Mesendoderm (in vitro differentiated cells): Measurements from ENCODE around the gene RGS9BP. TPM values are rescaled to one million over a fixed set of nuclear protein-coding genes. Genes with fewer than 3 reads are reported as not detected.

Source experiments
- DNase-seq: peaks from one replicate; pipeline ENCODE4 v3.0.0; 2013
- H2AK5ac ChIP-seq: 2 replicates; pipeline ENCODE4 v1.6.1; 2013; ENCODE audit warnings: low read length, inconsistent platforms
- H2BK120ac ChIP-seq: 2 replicates; pipeline ENCODE4 v1.6.1; 2013; ENCODE audit warnings: low read depth, mild to moderate bottlenecking, low read length, moderate library complexity, mixed read lengths
- H2BK15ac ChIP-seq: replicated peaks from 2 replicates; pipeline ENCODE4 v1.6.1; 2013; ENCODE audit warnings: low read depth, mild to moderate bottlenecking, moderate library complexity
- H2BK5ac ChIP-seq: 2 replicates; pipeline ENCODE4 v1.6.1; 2013; ENCODE audit warnings: low read length, inconsistent platforms
- H3K18ac ChIP-seq: 2 replicates; pipeline ENCODE4 v1.6.1; 2013; ENCODE audit warnings: mild to moderate bottlenecking, low read length, mixed read lengths
- H3K23ac ChIP-seq: one replicate; pipeline ENCODE4 v1.6.1; 2013; ENCODE audit warnings: low read length
- H3K27ac ChIP-seq: 2 replicates; pipeline ENCODE4 v1.5.1; 2013; ENCODE audit warnings: low read depth, mild to moderate bottlenecking, inconsistent platforms, low read length, moderate library complexity
- H3K27me3 ChIP-seq: 2 replicates; pipeline ENCODE4 v1.6.1; 2013; ENCODE audit warnings: low read length, control low read depth, mild to moderate bottlenecking, inconsistent platforms; ENCODE audit not compliant: insufficient read depth, poor library complexity
- H3K36me3 ChIP-seq: 2 replicates; pipeline ENCODE4 v1.6.1; 2013; ENCODE audit warnings: low read length, inconsistent platforms; ENCODE audit not compliant: control insufficient read depth, insufficient read depth
- H3K4ac ChIP-seq: one replicate; pipeline ENCODE4 v1.6.1; 2013; ENCODE audit warnings: low read depth, mild to moderate bottlenecking, low read length, moderate library complexity
- H3K4me1 ChIP-seq: 2 replicates; pipeline ENCODE4 v1.6.1; 2013; ENCODE audit warnings: low read depth, low read length, inconsistent platforms; ENCODE audit not compliant: control insufficient read depth
- H3K4me2 ChIP-seq: 2 replicates; pipeline ENCODE4 v1.6.1; 2013; ENCODE audit warnings: low read length
- H3K4me3 ChIP-seq: 2 replicates; pipeline ENCODE4 v1.5.1; 2013; ENCODE audit warnings: mild to moderate bottlenecking, low read length
- H3K56ac ChIP-seq: one replicate; pipeline ENCODE4 v1.6.1; 2013; ENCODE audit warnings: low read length
- H3K79me1 ChIP-seq: 2 replicates; pipeline ENCODE4 v1.6.1; 2013; ENCODE audit warnings: low read length, inconsistent platforms
- H3K79me2 ChIP-seq: 2 replicates; pipeline ENCODE4 v1.6.1; 2013; ENCODE audit warnings: mild to moderate bottlenecking, low read length; ENCODE audit not compliant: control insufficient read depth, insufficient read depth
- H3K9ac ChIP-seq: 2 replicates; pipeline ENCODE4 v1.6.1; 2013; ENCODE audit warnings: low read length, inconsistent platforms
- H4K5ac ChIP-seq: one replicate; pipeline ENCODE4 v1.6.1; 2013; ENCODE audit warnings: low read length
- H4K8ac ChIP-seq: one replicate; pipeline ENCODE4 v1.6.1; 2013; ENCODE audit warnings: low read depth, mild to moderate bottlenecking, control low read depth, low read length, moderate library complexity
- WGBS: extraction: QIAGEN DNeasy Blood & Tissue Kit; methylation state at CpG from one replicate; pipeline ENCODE4 v1.1.7; 2013; ENCODE audit warnings: low lambda C conversion rate, missing lambda C conversion rate; ENCODE audit not compliant: insufficient coverage; ENCODE audit errors: extremely low coverage; 5-methylcytosine and 5-hydroxymethylcytosine counted together
- small RNA-seq: library from polyadenylated mRNA; stranded (forward); fragments of <200 nt; extraction: miRNeasy Mini kit (QIAGEN cat#:217004); gene quantifications from one replicate; pipeline ENCODE3, GENCODE V24; 2013; ENCODE audit not compliant: insufficient read depth

RGS9BP gene

DNA sequence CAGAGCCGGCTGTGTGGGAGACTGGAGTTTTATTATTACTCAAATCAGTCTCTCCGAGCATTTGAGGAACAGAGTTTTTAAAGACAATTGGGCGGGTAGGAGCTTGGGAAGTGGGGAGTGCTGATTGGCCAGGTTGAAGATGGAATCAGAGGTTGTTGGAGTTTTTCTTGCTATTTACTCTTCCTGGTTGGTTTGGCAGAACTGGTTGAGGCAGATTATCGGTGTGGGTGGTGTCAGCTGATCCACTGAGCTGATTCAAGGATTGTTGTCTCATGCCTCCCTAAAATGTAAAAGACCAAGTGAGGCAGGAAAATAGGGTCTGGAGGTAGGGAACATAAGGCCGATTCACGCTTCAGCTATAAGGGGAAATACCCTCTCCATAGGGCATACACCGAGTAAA, 42.6 kb downstream of the RGS9BP start:
- Histone ChIP-seq H3K4ac (no peak overlapping the region), H3K27ac (no peak overlapping the region), H3K27me3 (no peaks in the 10 kb centered on the region), H4K5ac (no peak overlapping the region), H3K18ac (no peak overlapping the region), H3K56ac (no peak overlapping the region), H3K23ac (no peak overlapping the region), H3K36me3 (no peaks in the 10 kb centered on the region), H4K8ac (peak overlapping the region; percentile 56), H3K9ac (no peak overlapping the region), H2BK15ac (no peak overlapping the region), H2BK120ac (no peak overlapping the region), H2AK5ac (no peak overlapping the region), H3K4me3 (no peak overlapping the region), H3K79me1 (no peaks in the 10 kb centered on the region), H2BK5ac (no peak overlapping the region), H3K4me2 (no peak overlapping the region), H3K79me2 (no peaks in the 10 kb centered on the region), H3K4me1 (no peaks in the 10 kb centered on the region)
- DNase-seq, result no peak
- WGBS, result no CpG with 5 or more reads among the region's 7 CpGs

DNA sequence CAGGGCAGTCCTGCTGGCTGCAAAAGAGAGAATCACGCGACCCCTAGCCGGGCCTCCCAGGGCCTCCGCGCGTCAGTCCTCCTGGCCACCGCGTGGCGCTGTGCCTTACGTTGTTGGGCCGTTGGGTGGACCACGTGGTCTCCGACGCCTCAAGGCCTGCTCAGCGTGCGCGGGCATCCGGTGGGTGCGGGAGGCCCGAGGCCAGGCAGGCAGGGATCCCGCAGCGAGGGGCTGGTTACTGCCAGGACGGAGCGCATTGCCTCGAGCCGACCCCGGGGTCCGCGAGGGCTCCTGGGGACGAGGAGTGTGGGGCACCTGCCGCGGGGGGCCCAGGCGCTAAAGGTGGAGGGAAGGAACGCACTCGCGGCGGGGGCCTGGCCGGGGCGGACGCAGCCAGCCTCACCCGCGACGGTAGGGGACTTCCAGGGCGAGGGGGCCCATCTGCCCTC, 44.0 kb downstream of the RGS9BP start, which contains the start of gene TDRD12:
Gene TDRD12, plus strand, starts transcription at position 157 of the 449 bp plus-strand sequence. CDS start 306 bp downstream, outside the sequence.
- no peak within 1 kb of the TSS for H2BK15ac ChIP-seq
- H3K79me2 ChIP-seq, result no peaks in the 10 kb centered on the region
- H3K56ac ChIP-seq, result no peak within 1 kb of the TSS
- no peak within 1 kb of the TSS for H4K5ac ChIP-seq
- WGBS, result no CpG with 5 or more reads among the region's 44 CpGs
- H3K23ac ChIP-seq, result no peak within 1 kb of the TSS
- H2BK120ac ChIP-seq, result no peak within 1 kb of the TSS
- H2AK5ac ChIP-seq, result no peak within 1 kb of the TSS
- H3K27ac ChIP-seq, result no peak within 1 kb of the TSS
- no peaks in the 10 kb centered on the region for H3K79me1 ChIP-seq
- no peak within 1 kb of the TSS for H3K4ac ChIP-seq
- H3K9ac ChIP-seq, result no peak within 1 kb of the TSS
- no peak within 1 kb of the TSS for H3K4me2 ChIP-seq
- no peak within 1 kb of the TSS for H3K18ac ChIP-seq
- no peaks in the 10 kb centered on the region for H3K4me1 ChIP-seq
- no peak within 1 kb of the TSS for H2BK5ac ChIP-seq
- H3K27me3 ChIP-seq, result no peaks in the 10 kb centered on the region
- H3K36me3 ChIP-seq, result no peaks in the 10 kb centered on the region
- H3K4me3 ChIP-seq, result no peak within 1 kb of the TSS
- peak; percentile 18 for DNase-seq
- H4K8ac ChIP-seq, result peak within 1 kb of the TSS; percentile 56

DNA sequence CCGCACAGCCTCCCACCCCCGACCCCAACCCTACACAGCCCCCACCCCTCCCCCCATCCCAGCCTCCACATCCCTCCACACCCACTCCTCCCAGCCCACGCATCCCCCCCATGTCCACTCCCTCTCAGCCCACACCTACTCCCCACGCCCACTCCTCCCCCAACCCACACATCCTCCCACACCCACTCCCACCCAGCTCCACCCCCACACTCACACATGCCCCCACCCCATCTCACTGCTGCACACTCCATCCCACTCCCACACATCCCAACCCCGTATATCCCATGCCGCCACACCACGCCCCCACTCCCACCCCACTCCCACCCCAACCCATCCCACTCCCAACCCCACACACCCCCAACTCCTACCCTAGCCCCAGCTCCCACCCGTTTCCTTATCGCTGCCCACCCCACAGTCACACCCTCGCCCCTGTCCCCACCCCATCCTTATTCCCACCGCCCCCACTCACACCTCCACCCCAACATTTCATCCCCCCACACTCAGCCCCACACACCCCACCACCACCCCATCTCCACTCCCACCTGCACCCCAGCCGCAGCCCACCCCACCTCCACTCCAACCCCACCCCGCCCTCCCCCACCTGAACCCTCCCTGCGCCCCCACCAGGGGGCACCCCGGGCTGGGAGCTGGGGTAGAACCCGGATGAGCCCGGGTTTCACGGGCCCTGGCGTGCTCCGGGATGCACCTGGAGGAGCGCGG, 44.7 kb downstream of the RGS9BP start:
- no peaks in the 10 kb centered on the region for H3K4me1 ChIP-seq
- no peak overlapping the region for H2BK5ac ChIP-seq
- H3K23ac ChIP-seq, result no peak overlapping the region
- H2BK15ac ChIP-seq, result no peak overlapping the region
- no peak overlapping the region for H3K9ac ChIP-seq
- H3K4me2 ChIP-seq, result no peak overlapping the region
- H3K56ac ChIP-seq, result no peak overlapping the region
- H2AK5ac ChIP-seq, result no peak overlapping the region
- no peak overlapping the region for H3K4ac ChIP-seq
- H3K27ac ChIP-seq, result no peak overlapping the region
- no peaks in the 10 kb centered on the region for H3K36me3 ChIP-seq
- H4K8ac ChIP-seq, result no peak overlapping the region
- no peak overlapping the region for H3K18ac ChIP-seq
- no peak for DNase-seq
- no CpG with 5 or more reads among the region's 22 CpGs for WGBS
- H2BK120ac ChIP-seq, result no peak overlapping the region
- no peak overlapping the region for H4K5ac ChIP-seq
- H3K79me2 ChIP-seq, result no peaks in the 10 kb centered on the region
- no peaks in the 10 kb centered on the region for H3K79me1 ChIP-seq
- H3K4me3 ChIP-seq, result no peak overlapping the region
- no peaks in the 10 kb centered on the region for H3K27me3 ChIP-seq

DNA sequence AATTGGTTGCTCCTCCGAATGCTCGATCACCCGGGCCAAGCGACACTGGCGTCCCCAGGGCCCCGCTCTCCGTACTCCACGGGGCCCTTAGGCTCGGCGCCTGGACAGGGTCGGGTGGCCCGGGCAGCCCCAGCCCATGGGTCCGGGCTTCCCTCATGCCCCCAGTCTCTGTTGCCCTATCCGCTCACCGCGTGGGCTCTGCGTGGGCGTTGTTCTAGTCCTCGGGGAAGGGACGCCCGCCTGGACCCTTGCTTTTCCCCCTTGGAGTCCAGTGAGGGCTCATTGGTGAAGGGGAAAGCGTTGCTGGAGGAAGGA, 45.2 kb downstream of the RGS9BP start:
- Histone ChIP-seq H3K4me2 (no peak overlapping the region), H3K27ac (no peak overlapping the region), H2BK120ac (no peak overlapping the region), H3K79me1 (no peaks in the 10 kb centered on the region), H3K27me3 (no peaks in the 10 kb centered on the region), H4K8ac (no peak overlapping the region), H3K56ac (no peak overlapping the region), H3K79me2 (no peaks in the 10 kb centered on the region), H3K4ac (no peak overlapping the region), H2BK5ac (no peak overlapping the region), H3K4me1 (no peaks in the 10 kb centered on the region), H3K4me3 (no peak overlapping the region), H2BK15ac (no peak overlapping the region), H3K23ac (no peak overlapping the region), H3K36me3 (no peaks in the 10 kb centered on the region), H4K5ac (no peak overlapping the region), H2AK5ac (no peak overlapping the region), H3K18ac (no peak overlapping the region), H3K9ac (no peak overlapping the region)
- WGBS, result no CpG with 5 or more reads among the region's 22 CpGs
- DNase-seq, result no peak

Small RNAs within 50 kb of the gene (small RNA-seq; reads per million reads assigned to genes)
- not detected for gene RN7SL789P
